Ishikawa (cell line): ENCODE data around the gene HSD17B1.
"Not testable (repeated sequence)": the region's sequence is repeated elsewhere in the genome, so short reads cannot be mapped to it uniquely, and the experiment has no call there.

ENCODE experiments used
- CEBPB ChIP-seq: IDR thresholded peaks from 2 replicates; pipeline ENCODE4 v1.6.1; 2012
- CREB1 ChIP-seq: IDR thresholded peaks from 2 replicates; pipeline ENCODE4 v1.6.1; 2012; ENCODE audit warnings: low read depth
- EGR1 ChIP-seq: IDR thresholded peaks from 2 replicates; pipeline ENCODE4 v1.6.1; 2012
- EP300 ChIP-seq: IDR thresholded peaks from 2 replicates; pipeline ENCODE4 v1.6.1; 2012; ENCODE audit warnings: borderline replicate concordance
- FOXM1 ChIP-seq: IDR thresholded peaks from 2 replicates; pipeline ENCODE4 v1.6.1; 2012; ENCODE audit warnings: low read depth, borderline replicate concordance
- NFIC ChIP-seq: IDR thresholded peaks from 2 replicates; pipeline ENCODE4 v1.6.1; 2012
- RAD21 ChIP-seq: IDR thresholded peaks from 2 replicates; pipeline ENCODE4 v1.6.1; 2012; ENCODE audit warnings: low read depth
- TAF1 ChIP-seq: IDR thresholded peaks from 2 replicates; pipeline ENCODE4 v1.6.1; 2012; ENCODE audit warnings: low read depth, mild to moderate bottlenecking
- TCF12 ChIP-seq: IDR thresholded peaks from 2 replicates; pipeline ENCODE4 v1.6.1; 2012; ENCODE audit warnings: low read depth
- TEAD4 ChIP-seq: IDR thresholded peaks from 2 replicates; pipeline ENCODE4 v1.6.1; 2012
- YY1 ChIP-seq: IDR thresholded peaks from 2 replicates; pipeline ENCODE4 v1.6.1; 2012; ENCODE audit warnings: low read depth
- ZBTB7A ChIP-seq: IDR thresholded peaks from 2 replicates; pipeline ENCODE4 v1.6.1; 2012; ENCODE audit warnings: low read depth
- TF ChIP-seq, protein P1 (sequence below): IDR thresholded peaks from 2 replicates; pipeline ENCODE4 v1.6.1; 2012; ENCODE audit warnings: low read depth, mild to moderate bottlenecking
- TF ChIP-seq, protein P2 (sequence below): IDR thresholded peaks from 2 replicates; pipeline ENCODE4 v1.6.1; 2012
- TF ChIP-seq, protein P3 (sequence below): IDR thresholded peaks from 2 replicates; pipeline ENCODE4 v1.6.1; 2012

The HSD17B1 gene, protein sequence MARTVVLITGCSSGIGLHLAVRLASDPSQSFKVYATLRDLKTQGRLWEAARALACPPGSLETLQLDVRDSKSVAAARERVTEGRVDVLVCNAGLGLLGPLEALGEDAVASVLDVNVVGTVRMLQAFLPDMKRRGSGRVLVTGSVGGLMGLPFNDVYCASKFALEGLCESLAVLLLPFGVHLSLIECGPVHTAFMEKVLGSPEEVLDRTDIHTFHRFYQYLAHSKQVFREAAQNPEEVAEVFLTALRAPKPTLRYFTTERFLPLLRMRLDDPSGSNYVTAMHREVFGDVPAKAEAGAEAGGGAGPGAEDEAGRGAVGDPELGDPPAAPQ

DNA sequence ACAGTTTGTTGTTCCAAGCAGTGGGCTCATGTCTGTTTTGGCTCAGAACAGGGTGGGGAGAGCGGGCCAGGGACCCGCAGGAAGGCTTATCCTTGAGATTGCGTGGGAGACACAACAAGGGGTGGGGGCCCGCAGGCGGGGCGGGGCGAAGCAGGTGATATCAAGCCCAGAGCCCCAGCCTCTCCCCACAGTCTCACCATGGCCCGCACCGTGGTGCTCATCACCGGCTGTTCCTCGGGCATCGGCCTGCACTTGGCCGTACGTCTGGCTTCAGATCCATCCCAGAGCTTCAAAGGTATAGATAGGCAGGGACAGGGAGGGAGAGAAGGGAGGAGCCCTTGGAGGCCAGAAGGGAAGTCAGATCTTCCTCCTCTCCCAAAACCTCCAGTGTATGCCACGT is at the start of gene HSD17B1:
TSS of gene HSD17B1 (plus strand) at position 188 of the 400 bp plus-strand sequence. CDS start at position 199, 11 bp downstream.
- TF ChIP-seq TEAD4, RAD21: not testable (repeated sequence)
- TF ChIP-seq, protein P1, sequence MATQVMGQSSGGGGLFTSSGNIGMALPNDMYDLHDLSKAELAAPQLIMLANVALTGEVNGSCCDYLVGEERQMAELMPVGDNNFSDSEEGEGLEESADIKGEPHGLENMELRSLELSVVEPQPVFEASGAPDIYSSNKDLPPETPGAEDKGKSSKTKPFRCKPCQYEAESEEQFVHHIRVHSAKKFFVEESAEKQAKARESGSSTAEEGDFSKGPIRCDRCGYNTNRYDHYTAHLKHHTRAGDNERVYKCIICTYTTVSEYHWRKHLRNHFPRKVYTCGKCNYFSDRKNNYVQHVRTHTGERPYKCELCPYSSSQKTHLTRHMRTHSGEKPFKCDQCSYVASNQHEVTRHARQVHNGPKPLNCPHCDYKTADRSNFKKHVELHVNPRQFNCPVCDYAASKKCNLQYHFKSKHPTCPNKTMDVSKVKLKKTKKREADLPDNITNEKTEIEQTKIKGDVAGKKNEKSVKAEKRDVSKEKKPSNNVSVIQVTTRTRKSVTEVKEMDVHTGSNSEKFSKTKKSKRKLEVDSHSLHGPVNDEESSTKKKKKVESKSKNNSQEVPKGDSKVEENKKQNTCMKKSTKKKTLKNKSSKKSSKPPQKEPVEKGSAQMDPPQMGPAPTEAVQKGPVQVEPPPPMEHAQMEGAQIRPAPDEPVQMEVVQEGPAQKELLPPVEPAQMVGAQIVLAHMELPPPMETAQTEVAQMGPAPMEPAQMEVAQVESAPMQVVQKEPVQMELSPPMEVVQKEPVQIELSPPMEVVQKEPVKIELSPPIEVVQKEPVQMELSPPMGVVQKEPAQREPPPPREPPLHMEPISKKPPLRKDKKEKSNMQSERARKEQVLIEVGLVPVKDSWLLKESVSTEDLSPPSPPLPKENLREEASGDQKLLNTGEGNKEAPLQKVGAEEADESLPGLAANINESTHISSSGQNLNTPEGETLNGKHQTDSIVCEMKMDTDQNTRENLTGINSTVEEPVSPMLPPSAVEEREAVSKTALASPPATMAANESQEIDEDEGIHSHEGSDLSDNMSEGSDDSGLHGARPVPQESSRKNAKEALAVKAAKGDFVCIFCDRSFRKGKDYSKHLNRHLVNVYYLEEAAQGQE, result not testable (repeated sequence)

DNA sequence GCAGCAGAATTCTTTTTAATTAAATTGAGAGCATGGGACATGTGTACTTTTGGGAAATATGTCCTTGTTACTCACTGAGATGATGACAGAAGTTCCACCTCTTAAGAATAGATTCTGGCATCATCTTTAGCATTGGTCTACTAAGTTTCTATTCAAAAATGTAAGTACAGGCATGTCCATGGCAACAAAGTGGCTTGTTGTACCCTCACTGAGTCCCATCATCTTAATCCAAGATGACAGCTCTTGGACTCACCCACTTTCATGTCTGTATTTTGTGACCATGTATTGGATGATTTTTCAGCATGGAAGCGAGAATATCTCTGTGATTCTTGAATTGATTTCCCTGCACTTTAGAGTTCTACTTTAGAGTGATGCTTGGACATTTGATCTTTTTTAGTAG is 49.8 kb upstream of the HSD17B1 start:
- TF ChIP-seq ZBTB7A (no peak), NFIC (no peak), FOXM1 (no peak), TAF1 (no peak), YY1 (no peak), RAD21 (no peak), TCF12 (no peak), EP300 (no peak)
- TF ChIP-seq, protein P2, sequence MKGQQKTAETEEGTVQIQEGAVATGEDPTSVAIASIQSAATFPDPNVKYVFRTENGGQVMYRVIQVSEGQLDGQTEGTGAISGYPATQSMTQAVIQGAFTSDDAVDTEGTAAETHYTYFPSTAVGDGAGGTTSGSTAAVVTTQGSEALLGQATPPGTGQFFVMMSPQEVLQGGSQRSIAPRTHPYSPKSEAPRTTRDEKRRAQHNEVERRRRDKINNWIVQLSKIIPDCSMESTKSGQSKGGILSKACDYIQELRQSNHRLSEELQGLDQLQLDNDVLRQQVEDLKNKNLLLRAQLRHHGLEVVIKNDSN, result no peak
- TF ChIP-seq, protein P3, sequence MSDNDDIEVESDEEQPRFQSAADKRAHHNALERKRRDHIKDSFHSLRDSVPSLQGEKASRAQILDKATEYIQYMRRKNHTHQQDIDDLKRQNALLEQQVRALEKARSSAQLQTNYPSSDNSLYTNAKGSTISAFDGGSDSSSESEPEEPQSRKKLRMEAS, result no peak

DNA sequence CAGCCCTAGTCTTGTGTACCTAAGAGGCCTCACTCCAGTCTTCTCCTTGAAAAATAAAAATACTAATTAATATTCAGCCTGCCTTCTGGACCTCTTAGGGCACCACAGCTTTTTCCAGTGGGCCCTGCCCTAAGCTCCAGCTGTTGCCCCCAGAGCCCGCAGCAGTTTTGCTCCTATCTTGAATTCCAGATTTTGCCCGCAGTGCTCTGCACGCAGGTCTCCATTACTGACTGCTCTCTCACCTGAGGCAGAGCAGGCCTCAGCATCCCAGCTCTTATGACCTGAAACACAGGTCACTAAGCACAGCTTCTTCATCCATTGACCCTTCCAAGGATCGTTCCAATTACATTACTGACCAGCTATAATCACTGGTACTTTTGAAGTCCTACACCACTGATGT is 45.1 kb upstream of the HSD17B1 start:
- TF ChIP-seq TCF12, result no peak
- TF ChIP-seq YY1, result no peak
- no peak for TF ChIP-seq ZBTB7A
- TF ChIP-seq RAD21, result no peak

DNA sequence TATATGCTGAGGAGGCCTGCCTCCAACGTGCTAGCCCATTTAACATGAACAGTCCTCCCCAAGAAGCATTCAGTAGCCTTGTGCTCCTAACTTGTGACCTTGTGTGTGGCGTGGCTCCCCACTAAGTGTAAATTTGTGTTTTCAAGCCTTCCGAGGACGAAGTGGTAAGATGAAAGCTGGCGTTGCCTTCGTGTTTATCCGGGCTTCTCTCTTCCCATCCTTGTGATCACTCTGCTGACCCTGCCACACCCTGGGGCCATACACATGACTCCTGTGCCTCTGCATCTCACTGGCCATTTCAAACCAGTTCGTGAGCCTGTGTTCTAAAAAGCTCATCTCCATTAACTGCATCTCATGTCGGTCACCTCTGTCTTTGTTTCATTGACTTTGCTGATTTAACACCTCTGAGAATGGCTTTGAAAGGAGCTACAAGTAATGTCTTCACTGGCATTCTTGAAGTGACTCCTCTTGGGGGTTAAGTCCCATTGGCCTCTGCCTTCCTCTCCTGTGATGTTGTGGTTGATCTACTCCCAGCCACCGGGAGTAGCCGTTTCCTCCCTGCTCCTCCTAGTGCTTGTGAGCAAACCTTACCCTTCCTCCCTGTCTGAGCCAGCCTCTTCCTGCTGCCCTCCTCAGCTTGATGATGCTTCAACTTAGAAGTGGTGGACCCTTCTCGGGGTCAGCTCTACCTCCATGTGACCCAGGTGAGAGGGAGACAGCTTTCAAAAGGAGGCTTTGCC is 44.1 kb upstream of the HSD17B1 start:
- TF ChIP-seq TAF1 (no peak), CREB1 (no peak), CEBPB (no peak), TCF12 (no peak), TEAD4 (no peak), EP300 (no peak), NFIC (no peak), YY1 (no peak), EGR1 (no peak), RAD21 (no peak)
- TF ChIP-seq, protein P2, result no peak
- TF ChIP-seq, protein P3, result no peak
- TF ChIP-seq, protein P1, result no peak

DNA sequence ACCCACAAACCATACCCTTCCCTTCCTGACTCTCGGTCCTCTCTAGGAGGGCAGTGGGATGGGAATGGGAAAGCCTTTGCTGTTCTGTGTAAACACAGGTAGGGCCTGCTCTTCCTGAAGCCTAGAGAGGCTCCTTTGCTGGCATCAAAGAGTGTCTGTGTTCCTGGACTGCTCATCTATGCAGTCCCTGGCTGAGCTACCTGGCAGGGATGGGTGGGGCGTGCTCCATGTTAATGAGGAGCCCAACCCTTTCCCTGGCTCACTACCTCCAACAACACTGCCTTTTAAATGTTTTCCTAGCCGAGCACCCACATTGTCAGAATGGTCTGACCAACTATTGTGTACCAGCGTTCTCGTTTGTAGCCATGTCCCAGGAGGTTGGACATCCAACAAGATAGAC is 43.3 kb upstream of the HSD17B1 start:
- TF ChIP-seq, protein P3, result no peak
- TF ChIP-seq TCF12 (no peak), EP300 (no peak), ZBTB7A (no peak), EGR1 (no peak), YY1 (no peak), TAF1 (no peak), CEBPB (no peak)
- TF ChIP-seq, protein P2, result no peak
- TF ChIP-seq, protein P1, result no peak
